GM18505 (cell line): ENCODE data around the gene PCDH9.
"Not testable (repeated sequence)": the region's sequence is repeated elsewhere in the genome, so short reads cannot be mapped to it uniquely, and the experiment has no call there.

Experiments used
- ATAC-seq: cut with Tn5 transposase; IDR thresholded peaks from one replicate; pipeline ENCODE4 v1.9.1; 2021; ENCODE audit not compliant: unreplicated experiment
- POLR2A ChIP-seq: IDR thresholded peaks from 4 replicates; pipeline ENCODE4 v1.6.1; 2011; ENCODE audit warnings: borderline replicate concordance; ENCODE audit not compliant: insufficient read depth, insufficient read length; ENCODE audit errors: extremely low read depth

Gene PCDH9

GRCh38 chr13:66640231-66640630 is 589.9 kb downstream of the PCDH9 start:
- TF ChIP-seq POLR2A = no peak
- peak; percentile 53 for ATAC-seq

DNA sequence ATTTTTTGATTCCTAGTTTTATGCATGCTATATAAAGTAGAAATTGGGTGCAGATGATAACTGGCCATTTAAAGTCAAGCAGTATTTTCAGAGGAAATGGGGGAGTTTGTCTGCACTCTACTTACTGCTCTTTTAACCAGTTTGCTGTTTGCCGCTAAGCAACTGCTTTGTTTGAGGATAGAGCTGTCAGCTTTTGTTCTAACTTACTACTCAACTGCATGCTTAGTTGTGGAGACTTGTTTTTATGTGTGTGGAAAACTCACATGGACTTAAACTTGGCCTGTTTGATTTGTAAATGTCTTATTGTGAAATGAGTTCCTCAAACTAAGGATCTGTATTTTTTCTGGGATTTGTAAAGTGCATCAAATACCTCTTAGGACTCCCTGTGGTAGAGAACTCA is 591.1 kb downstream of the PCDH9 start:
- ATAC-seq = no peak
- TF ChIP-seq POLR2A = no peak

GRCh38 chr13:66635526-66635925 is 594.6 kb downstream of the PCDH9 start:
- TF ChIP-seq POLR2A = no peak
- no peak for ATAC-seq

GRCh38 chr13:66634384-66634783 is 595.8 kb downstream of the PCDH9 start:
- no peak for ATAC-seq

GRCh38 chr13:66627512-66627911 is 602.6 kb downstream of the PCDH9 start:
- no peak for ATAC-seq
- no peak for TF ChIP-seq POLR2A

More at GRCh38 chr13:66634384-66634783, 595.8 kb downstream of the PCDH9 start:
- TF ChIP-seq POLR2A = no peak

DNA sequence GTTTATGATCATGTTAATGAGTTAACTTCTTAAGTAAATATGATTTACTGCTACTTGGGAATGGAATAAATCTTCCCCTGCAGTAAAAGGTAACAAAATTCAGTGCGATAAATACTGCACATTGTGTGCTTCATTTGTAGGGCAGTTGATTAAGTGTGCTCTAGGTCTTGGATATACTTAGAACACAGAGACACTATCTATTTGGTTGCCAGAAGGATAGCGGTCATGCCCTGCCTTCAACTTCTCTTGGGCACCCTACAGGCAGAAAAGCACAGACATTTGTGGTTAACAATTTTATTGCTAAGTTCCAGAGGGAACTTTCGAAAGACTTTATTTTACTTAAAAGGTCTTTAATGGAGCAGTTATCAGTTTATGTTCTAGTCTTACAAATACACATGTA is 605.8 kb downstream of the PCDH9 start:
- TF ChIP-seq POLR2A = no peak
- no peak for ATAC-seq

GRCh38 chr13:66623129-66623820 is 606.9 kb downstream of the PCDH9 start:
- no peak for TF ChIP-seq POLR2A
- ATAC-seq = no peak

DNA sequence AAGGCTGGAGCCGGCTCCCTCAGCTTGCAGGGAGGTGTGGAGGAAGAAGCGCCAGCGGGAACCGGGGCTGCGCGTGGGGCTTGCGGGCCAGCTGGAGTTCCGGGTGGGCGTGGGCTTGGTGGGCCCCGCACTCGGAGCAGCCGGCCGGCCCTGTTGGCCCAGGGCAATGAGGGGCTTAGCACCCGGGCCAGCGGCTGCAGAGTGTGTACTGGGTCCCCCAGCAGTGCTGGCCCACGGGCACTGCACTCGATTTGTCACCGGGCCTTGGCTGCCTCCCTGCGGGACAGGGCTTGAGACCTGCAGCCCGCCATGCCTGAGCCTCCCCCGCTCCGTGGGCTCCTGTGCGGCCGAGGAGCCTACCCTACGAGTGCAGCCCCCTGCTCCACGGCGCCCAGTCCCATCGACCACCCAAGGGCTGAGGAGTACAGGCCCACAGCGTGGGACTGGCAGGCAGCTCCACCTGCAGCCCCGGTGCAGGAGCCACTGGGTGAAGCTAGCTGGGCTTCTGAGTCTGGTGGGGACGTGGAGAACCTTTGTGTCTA is 608.2 kb downstream of the PCDH9 start:
- not testable (repeated sequence) for ATAC-seq

DNA sequence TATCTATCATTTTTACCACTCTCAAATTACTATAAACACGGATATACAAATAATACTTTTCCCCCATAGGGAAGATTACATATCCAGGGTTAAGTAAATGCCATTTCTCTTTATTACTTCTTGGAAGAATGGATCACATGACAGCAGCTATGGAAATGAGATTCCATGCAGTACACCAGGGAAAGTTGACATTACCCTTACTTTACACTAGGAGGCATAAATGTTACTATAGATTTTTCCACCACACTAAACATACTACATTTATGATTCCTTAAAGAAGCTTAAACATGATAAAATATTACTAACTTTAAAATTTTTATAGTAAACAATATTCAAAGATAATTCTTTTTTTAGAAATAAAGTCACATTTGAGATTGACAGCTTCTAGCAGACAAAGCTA is 611.4 kb downstream of the PCDH9 start:
- peak; percentile 53 for ATAC-seq
- no peak for TF ChIP-seq POLR2A

DNA sequence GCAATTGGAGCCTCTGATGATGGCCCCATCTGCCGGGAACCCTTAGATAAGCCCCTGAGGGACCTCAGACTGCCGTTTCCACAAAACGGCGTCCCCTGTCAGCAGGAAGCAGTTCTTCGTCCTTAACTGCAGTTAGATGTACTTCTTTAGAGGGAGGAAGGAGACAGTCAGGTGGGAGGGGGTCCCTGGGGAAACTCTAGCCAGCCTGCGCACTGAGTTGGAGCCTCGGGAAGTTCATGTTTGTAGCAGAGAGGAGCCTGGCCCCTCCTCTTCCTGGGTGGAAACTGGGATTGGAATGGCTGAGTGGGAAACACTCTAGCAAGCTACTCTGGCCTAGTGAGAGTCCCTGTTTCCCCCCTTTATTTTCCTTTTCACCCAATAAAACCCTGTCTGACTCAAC is 612.4 kb downstream of the PCDH9 start:
- no peak for TF ChIP-seq POLR2A
- ATAC-seq = no peak

DNA sequence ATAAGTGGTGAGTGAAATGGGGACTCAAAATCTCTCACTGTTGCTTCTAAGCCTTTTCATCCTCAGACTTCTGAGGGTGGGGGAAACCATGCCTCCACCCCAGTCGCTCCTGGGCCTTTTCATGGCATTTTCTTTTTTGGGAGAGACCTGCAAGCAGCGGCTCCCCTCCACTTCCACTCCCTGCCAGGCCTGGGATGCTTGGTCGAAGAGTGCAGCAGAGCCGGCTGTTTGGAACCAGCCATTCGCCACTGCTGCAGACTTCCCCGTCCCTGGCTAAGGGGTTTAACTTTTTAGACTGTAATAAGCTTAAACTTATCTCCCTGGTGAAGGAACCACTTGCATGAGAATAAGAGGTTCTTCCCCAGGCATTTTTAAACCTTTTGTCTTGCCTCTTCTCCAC is 617.2 kb downstream of the PCDH9 start:
- ATAC-seq = no peak
- TF ChIP-seq POLR2A = no peak

- TF ChIP-seq POLR2A = no peak
- ATAC-seq = no peak
These were observed 643.6 kb downstream of the PCDH9 start for GRCh38 chr13:66586489-66586888.

GRCh38 chr13:66585669-66586203 is 644.4 kb downstream of the PCDH9 start:
- no peak for TF ChIP-seq POLR2A
- ATAC-seq = no peak

GRCh38 chr13:66581675-66582074 is 648.5 kb downstream of the PCDH9 start:
- no peak for ATAC-seq
- no peak for TF ChIP-seq POLR2A
